ENCODE results near the gene RAB38. TPM values are rescaled to one million over a fixed set of nuclear protein-coding genes. Genes with fewer than 3 reads are reported as not detected.
A peak's percentile ranks its signal among the peaks of the same experiment; 100 is the strongest.

The RAB38 gene
- total and polyA plus RNA-seq, 10 of the 15 experiments (the other 5 are each of a cell fraction or from before 2014, with no cell fraction given): 8.4 to 30.5 (median 11.7) TPM

DNA sequence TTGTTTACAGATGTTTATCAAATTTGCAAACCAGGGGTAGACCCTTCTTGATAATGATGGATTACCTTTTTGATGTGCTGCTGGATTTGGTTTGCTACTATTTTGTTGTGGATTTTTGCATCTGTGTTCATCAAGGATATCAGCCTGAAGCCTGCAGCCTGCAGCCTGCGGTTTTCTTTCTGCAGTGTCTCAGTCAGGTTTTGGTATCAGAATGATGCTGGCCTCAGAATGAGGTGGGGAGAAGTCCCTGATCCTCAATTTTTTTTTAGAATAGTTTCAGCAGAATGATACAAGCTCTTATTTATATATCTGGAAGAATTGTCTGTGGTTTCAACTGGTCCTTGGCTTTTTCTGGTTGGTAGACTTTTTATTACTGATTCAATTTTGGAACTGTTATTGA is 19.7 kb upstream of the RAB38 start (continued):
- TF ChIP-seq, protein P1, sequence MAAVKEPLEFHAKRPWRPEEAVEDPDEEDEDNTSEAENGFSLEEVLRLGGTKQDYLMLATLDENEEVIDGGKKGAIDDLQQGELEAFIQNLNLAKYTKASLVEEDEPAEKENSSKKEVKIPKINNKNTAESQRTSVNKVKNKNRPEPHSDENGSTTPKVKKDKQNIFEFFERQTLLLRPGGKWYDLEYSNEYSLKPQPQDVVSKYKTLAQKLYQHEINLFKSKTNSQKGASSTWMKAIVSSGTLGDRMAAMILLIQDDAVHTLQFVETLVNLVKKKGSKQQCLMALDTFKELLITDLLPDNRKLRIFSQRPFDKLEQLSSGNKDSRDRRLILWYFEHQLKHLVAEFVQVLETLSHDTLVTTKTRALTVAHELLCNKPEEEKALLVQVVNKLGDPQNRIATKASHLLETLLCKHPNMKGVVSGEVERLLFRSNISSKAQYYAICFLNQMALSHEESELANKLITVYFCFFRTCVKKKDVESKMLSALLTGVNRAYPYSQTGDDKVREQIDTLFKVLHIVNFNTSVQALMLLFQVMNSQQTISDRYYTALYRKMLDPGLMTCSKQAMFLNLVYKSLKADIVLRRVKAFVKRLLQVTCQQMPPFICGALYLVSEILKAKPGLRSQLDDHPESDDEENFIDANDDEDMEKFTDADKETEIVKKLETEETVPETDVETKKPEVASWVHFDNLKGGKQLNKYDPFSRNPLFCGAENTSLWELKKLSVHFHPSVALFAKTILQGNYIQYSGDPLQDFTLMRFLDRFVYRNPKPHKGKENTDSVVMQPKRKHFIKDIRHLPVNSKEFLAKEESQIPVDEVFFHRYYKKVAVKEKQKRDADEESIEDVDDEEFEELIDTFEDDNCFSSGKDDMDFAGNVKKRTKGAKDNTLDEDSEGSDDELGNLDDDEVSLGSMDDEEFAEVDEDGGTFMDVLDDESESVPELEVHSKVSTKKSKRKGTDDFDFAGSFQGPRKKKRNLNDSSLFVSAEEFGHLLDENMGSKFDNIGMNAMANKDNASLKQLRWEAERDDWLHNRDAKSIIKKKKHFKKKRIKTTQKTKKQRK (IDR thresholded peaks at IDR 0.05; ENCODE audit: low read depth, low read length): no peak
- TF ChIP-seq RELA (IDR thresholded peaks at IDR 0.05; ENCODE audit: borderline replicate concordance, partially characterized antibody) (no peak), ZNF592 (IDR thresholded peaks at IDR 0.05) (no peak), JUND (IDR thresholded peaks at IDR 0.05; ENCODE audit: low read depth, low read length) (peak; percentile 18; the same call in 1 of the 2 replicates), HDAC2 (IDR thresholded peaks at IDR 0.05) (no peak), EP300 (IDR thresholded peaks at IDR 0.05; ENCODE audit: borderline replicate concordance in 1 of 2, control insufficient read depth in 1 of 2, low read depth in 2 of 2, low read length in 2 of 2) (0 out of 4 replicates have a peak, but pooled peaks have one; percentile 28 to 52), CREM (IDR thresholded peaks at IDR 0.05; ENCODE audit: low read depth) (peak; percentile 76; the same call in 1 of the 2 replicates), SRF (IDR thresholded peaks at IDR 0.05; ENCODE audit: low read depth in 2 of 2, low read length in 2 of 2) (no peak), NKRF (conservative IDR thresholded peaks at IDR 0.05) (no peak), RAD51 (IDR thresholded peaks at IDR 0.05) (no peak), YY1 (IDR thresholded peaks at IDR 0.05; ENCODE audit: low read depth, low read length) (no peak), NR2C2 (IDR thresholded peaks at IDR 0.05; ENCODE audit: borderline replicate concordance, control insufficient read depth, insufficient read length, low read depth) (no peak), TAF1 (IDR thresholded peaks at IDR 0.05; ENCODE audit: borderline replicate concordance, low read depth, low read length) (no peak)
- TF ChIP-seq, protein P2, sequence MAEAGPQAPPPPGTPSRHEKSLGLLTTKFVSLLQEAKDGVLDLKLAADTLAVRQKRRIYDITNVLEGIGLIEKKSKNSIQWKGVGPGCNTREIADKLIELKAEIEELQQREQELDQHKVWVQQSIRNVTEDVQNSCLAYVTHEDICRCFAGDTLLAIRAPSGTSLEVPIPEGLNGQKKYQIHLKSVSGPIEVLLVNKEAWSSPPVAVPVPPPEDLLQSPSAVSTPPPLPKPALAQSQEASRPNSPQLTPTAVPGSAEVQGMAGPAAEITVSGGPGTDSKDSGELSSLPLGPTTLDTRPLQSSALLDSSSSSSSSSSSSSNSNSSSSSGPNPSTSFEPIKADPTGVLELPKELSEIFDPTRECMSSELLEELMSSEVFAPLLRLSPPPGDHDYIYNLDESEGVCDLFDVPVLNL (IDR thresholded peaks at IDR 0.05; ENCODE audit: low read depth, low read length): no peak
- TF ChIP-seq, protein P3, sequence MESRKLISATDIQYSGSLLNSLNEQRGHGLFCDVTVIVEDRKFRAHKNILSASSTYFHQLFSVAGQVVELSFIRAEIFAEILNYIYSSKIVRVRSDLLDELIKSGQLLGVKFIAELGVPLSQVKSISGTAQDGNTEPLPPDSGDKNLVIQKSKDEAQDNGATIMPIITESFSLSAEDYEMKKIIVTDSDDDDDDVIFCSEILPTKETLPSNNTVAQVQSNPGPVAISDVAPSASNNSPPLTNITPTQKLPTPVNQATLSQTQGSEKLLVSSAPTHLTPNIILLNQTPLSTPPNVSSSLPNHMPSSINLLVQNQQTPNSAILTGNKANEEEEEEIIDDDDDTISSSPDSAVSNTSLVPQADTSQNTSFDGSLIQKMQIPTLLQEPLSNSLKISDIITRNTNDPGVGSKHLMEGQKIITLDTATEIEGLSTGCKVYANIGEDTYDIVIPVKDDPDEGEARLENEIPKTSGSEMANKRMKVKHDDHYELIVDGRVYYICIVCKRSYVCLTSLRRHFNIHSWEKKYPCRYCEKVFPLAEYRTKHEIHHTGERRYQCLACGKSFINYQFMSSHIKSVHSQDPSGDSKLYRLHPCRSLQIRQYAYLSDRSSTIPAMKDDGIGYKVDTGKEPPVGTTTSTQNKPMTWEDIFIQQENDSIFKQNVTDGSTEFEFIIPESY (IDR thresholded peaks at IDR 0.05): no peak
- TF ChIP-seq, protein P4, sequence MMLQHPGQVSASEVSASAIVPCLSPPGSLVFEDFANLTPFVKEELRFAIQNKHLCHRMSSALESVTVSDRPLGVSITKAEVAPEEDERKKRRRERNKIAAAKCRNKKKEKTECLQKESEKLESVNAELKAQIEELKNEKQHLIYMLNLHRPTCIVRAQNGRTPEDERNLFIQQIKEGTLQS (IDR thresholded peaks at IDR 0.05; ENCODE audit: borderline replicate concordance, extremely low read depth, low read depth, low read length): no peak
